ENCODE data around the gene APH1A. TPM values are rescaled to one million over a fixed set of nuclear protein-coding genes. Genes with fewer than 3 reads are reported as not detected.
"Not testable (repeated sequence)": the region's sequence is repeated elsewhere in the genome, so short reads cannot be mapped to it uniquely, and the experiment has no call there.

Gene APH1A
- total RNA-seq (10 to 100 TPM; 56.6 to 86.9 (median 65.7) TPM), polyA plus RNA-seq (10 to 100 TPM; 52.9 to 74.4 TPM)
- long read RNA-seq, donor 1, transcript APH1A-203 (7 exons, 1,713 nt), result minor isoform, 6 of 16 reads
- long read RNA-seq, donor 1, transcript APH1A-202 (6 exons, 2,353 nt), result major isoform, 7 of 16 reads
- long read RNA-seq, donor 1, partial matches to known transcripts, result 0 of 16 reads
- long read RNA-seq, donor 1, other reads (novel, unspliced or antisense), result 3 of 16 reads
- long read RNA-seq, donor 2, transcript APH1A-203 (7 exons, 1,713 nt), result major isoform, 7 of 14 reads
- long read RNA-seq, donor 2, partial matches to known transcripts, result 2 of 14 reads
- long read RNA-seq, donor 2, other reads (novel, unspliced or antisense), result 1 of 14 reads
- long read RNA-seq, donor 3, transcript APH1A-203 (7 exons, 1,713 nt), result minor isoform, 6 of 20 reads
- long read RNA-seq, donor 3, transcript APH1A-202 (6 exons, 2,353 nt), result major isoform, 8 of 20 reads
- long read RNA-seq, donor 3, partial matches to known transcripts, result 2 of 20 reads
- long read RNA-seq, donor 3, other reads (novel, unspliced or antisense), result 3 of 20 reads

DNA sequence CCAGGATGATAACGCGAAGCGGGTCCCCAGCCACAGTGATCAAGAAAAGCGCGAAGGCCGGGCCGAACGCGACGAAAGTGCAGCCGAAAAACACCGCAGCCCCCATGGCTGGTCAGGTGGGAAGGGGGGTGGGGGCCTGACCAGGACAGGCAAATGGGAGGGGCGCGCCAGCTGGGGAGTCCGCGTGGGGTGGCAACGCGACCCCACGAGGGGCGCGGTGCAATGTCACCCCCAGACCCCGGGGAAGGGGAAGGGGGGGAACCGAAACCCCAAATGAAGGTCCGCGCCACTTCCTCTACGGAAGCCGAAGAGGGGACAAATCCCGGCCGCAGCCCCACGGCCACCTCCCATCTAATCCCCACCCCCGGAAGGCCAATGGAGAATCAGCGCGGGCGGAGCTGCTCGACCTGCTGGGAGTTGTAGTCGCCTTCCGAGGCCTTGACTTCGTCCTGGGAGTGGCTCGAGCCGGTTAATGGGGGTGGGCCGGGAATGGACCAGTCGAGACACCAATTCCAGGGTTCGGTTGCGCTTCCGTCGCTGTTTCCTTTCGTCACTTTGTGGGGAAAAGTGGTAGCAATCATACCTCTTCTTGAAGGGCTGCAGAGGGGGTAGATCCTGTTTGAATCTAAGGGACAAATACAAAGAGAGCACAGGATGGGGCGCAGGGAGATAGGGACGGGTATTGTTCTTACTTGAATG is at the start of gene APH1A:
APH1A (minus strand) TSS at position 312 of the 699 bp plus-strand sequence; CDS start at position 106, 206 bp downstream.
- Histone ChIP-seq H3K36me3 (peaks cover 0 to 38% (median 30%) of the 10 kb centered on the region in 9 donors), H3K27me3 (no peaks in the 10 kb centered on the region), H3K9me3 (no peaks in the 10 kb centered on the region), H3K27ac (peak within 1 kb of the TSS; percentile 88 to 99 (median 97)), H3K4me1 (peaks cover 15 to 54% (median 41%) of the 10 kb centered on the region in 9 donors), H3K4me3 (peak within 1 kb of the TSS; percentile 67 to 100 (median 90))
- TF ChIP-seq, protein P1, sequence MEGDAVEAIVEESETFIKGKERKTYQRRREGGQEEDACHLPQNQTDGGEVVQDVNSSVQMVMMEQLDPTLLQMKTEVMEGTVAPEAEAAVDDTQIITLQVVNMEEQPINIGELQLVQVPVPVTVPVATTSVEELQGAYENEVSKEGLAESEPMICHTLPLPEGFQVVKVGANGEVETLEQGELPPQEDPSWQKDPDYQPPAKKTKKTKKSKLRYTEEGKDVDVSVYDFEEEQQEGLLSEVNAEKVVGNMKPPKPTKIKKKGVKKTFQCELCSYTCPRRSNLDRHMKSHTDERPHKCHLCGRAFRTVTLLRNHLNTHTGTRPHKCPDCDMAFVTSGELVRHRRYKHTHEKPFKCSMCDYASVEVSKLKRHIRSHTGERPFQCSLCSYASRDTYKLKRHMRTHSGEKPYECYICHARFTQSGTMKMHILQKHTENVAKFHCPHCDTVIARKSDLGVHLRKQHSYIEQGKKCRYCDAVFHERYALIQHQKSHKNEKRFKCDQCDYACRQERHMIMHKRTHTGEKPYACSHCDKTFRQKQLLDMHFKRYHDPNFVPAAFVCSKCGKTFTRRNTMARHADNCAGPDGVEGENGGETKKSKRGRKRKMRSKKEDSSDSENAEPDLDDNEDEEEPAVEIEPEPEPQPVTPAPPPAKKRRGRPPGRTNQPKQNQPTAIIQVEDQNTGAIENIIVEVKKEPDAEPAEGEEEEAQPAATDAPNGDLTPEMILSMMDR (IDR thresholded peaks at IDR 0.05), result no peak
- ATAC-seq (peak; percentile 96 to 98 (median 97)), DNase-seq (peak; percentile 95 to 98)
- intact Hi-C loops (cut with DNase I), result loop anchor here in 1 of 10 donors (5.0 kb wide), 1 partner anchor 53 kb away; the partner anchor contains the start of gene PRPF3
- WGBS, 2 donors, result 0% methylated on average over 49 of the region's 49 CpGs

DNA sequence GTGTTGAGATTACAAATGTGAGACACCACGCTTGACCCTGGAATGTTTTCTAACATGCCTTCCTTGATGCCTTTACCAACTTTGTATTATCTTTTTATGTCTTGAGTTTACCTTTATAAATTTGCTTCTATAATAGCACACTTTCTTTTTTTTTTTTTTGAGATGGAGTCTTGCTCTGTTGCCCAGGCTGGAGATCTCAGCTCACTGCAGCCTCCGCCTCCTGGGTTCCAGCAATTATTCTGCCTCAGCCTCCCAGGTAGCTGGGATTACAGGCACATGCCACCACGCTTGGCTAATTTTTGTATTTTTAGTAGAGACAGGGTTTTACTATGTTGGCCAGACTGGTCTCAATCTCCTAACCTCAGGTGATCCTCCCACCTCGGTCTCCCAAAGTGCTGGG is 45.9 kb upstream of the APH1A start:
- intact Hi-C loops (cut with DNase I); H3K36me3 ChIP-seq; DNase-seq; H3K4me1 ChIP-seq; H3K27ac ChIP-seq; H3K27me3 ChIP-seq; H3K4me3 ChIP-seq; H3K9me3 ChIP-seq; ATAC-seq: not testable (repeated sequence)
- WGBS, 2 donors, result 93 to 94% methylated on average over 4 of the region's 4 CpGs

DNA sequence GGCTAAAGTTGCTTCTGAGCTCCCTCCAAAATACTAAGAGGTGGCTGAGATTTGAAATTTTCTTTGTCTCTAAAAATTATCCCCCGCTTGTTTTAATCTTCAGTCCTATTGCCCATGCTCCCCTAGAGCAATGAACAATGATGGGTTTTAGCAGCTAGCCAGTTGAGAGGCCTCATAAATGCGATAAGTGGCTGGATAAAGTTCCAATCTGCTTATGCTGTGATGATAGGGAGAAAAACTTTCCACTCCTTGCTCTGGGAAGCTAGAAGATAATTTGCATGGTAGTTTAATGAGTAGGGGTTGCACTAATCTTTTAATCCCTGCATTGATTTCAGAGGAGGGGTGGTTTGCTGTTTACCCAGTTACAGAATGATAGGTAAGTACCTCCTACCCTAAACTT is 42.9 kb upstream of the APH1A start:
- TF ChIP-seq, protein P1 (IDR thresholded peaks at IDR 0.05), result no peak
- Histone ChIP-seq H3K27ac (no peak overlapping the region), H3K4me1 (no peaks in the 10 kb centered on the region), H3K9me3 (no peaks in the 10 kb centered on the region), H3K27me3 (no peaks in the 10 kb centered on the region), H3K36me3 (peaks cover 0 to 28% (median 5%) of the 10 kb centered on the region in 9 donors), H3K4me3 (no peak overlapping the region)
- intact Hi-C loops (cut with DNase I), result no loop called here
- DNase-seq (no peak), ATAC-seq (no peak)
- 61 to 67% methylated on average over 2 of the region's 2 CpGs for WGBS, 2 donors

DNA sequence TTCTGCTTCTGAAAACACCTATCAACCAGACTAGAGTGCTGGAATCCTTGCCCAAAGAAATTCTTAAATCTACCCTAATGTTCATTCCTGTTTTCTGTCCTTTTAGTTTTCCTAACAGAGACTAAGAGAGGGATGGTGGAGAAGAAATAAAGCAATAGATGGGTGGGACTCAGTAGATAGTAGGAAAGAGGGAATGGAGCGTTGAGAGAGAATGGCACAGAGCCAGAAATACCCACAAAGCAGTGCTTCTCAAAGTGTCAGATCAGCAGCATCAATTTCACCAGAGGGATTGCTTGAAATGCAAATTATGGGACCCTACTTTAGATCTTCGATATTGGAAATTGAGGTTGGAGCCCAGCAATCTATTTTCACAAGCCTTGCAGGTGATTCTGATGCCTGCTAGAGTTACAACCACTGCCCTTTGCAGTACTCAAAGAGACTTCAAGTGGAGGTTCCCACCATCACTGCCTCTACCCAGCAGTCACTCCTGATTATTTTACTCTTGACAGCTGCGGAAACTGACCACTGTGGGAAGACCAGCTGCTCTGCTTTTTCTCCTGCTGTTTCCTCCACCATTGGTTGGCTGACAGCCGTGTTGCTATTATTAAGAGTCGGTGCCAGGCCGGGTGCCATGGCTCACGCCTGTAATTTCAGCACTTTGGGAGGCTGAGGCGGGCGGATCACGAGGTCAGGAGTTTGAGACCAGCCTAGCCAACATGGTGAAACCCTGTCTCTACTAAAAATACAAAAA is 41.1 kb upstream of the APH1A start:
- Histone ChIP-seq H3K27ac (no peak overlapping the region), H3K27me3 (no peaks in the 10 kb centered on the region), H3K4me1 (no peaks in the 10 kb centered on the region), H3K9me3 (no peaks in the 10 kb centered on the region), H3K4me3 (no peak overlapping the region), H3K36me3 (peaks cover 0 to 45% (median 5%) of the 10 kb centered on the region in 9 donors)
- intact Hi-C loops (cut with DNase I), result no loop called here
- TF ChIP-seq, protein P1 (IDR thresholded peaks at IDR 0.05), result no peak
- ATAC-seq (peak in 3 of 8 donors; percentile 24 to 33 (median 31)), DNase-seq (no peak)
- 61 to 65% methylated on average over 10 of the region's 10 CpGs for WGBS, 2 donors

DNA sequence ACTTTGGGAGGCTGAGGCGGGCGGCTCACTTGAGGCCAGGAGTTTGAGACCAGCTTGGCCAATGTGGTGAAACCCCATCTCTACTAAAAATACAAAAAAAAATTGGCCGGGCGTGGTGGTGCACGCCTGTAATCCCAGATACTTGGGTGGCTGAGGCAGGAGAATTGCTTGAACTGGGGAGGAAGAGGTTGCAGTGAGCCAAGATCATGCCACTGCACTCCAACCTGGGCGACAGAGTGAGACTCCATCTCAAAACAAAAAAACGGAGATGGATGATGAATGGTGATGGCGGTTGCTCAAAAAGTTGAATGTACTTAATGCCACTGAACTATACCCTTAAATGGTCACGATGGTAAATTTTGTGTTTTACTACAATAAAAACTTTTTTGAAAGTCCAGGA is 39.8 kb upstream of the APH1A start:
- DNase-seq; intact Hi-C loops (cut with DNase I); H3K9me3 ChIP-seq; H3K4me3 ChIP-seq; H3K4me1 ChIP-seq; ATAC-seq; H3K27me3 ChIP-seq; H3K27ac ChIP-seq: not testable (repeated sequence)
- peaks cover 0 to 59% (median 5%) of the 10 kb centered on the region in 9 donors for H3K36me3 ChIP-seq
- whole genome bisulfite sequencing, 2 donors, result 94 to 95% methylated on average over 9 of the region's 9 CpGs

Measured in heart right ventricle (tissue), 16 donors.